ENCODE results near the gene NKX2-1. TPM values are rescaled to one million over a fixed set of nuclear protein-coding genes. Genes with fewer than 3 reads are reported as not detected.

Gene NKX2-1
- total and polyA plus RNA-seq, 12 donors = not detected

GRCh38 chr14:36502558-36503508, 17.2 kb downstream of the NKX2-1 start:
- no peak for TF ChIP-seq CTCF (IDR thresholded peaks at IDR 0.05)
- intact Hi-C loops (cut with DNase I) = no loop called here
- Histone ChIP-seq H3K9me3 (no peaks in the 10 kb centered on the region), H3K27me3 (peaks cover 26 to 100% (median 99%) of the 10 kb centered on the region in 7 donors), H3K36me3 (no peaks in the 10 kb centered on the region), H3K27ac (no peak overlapping the region), H3K4me3 (no peak overlapping the region), H3K4me1 (peaks cover 0 to 18% (median 8%) of the 10 kb centered on the region in 9 donors)
- ATAC-seq (no peak), DNase-seq (no peak)
- 6 to 24% methylated on average over 2 of the region's 2 CpGs for whole genome bisulfite sequencing, 2 donors

- Histone ChIP-seq H3K27me3 (peaks cover 2 to 100% (median 98%) of the 10 kb centered on the region in 7 donors), H3K9me3 (no peaks in the 10 kb centered on the region), H3K4me3 (no peak overlapping the region), H3K36me3 (no peaks in the 10 kb centered on the region), H3K4me1 (peaks cover 0 to 5% (median 1%) of the 10 kb centered on the region in 9 donors), H3K27ac (no peak overlapping the region)
- TF ChIP-seq CTCF (IDR thresholded peaks at IDR 0.05) = no peak
- intact Hi-C loops (cut with DNase I) = no loop called here
- DNase-seq (no peak), ATAC-seq (no peak)
- 3 to 12% methylated on average over 2 of the region's 2 CpGs for WGBS, 2 donors
These were observed 21.1 kb downstream of the NKX2-1 start for GRCh38 chr14:36498938-36499337.

- 62 to 70% methylated on average over 4 of the region's 4 CpGs for WGBS, 2 donors
- no peaks in the 10 kb centered on the region for H3K9me3 ChIP-seq
- no peak overlapping the region for H3K4me3 ChIP-seq
- intact Hi-C loops (cut with DNase I) = no loop called here
- no peaks in the 10 kb centered on the region for H3K4me1 ChIP-seq
- no peak for TF ChIP-seq CTCF (IDR thresholded peaks at IDR 0.05)
- H3K27me3 ChIP-seq = peaks cover 0 to 100% (median 97%) of the 10 kb centered on the region in 7 donors
- H3K27ac ChIP-seq = no peak overlapping the region
- no peak for DNase-seq
- ATAC-seq = no peak
- no peaks in the 10 kb centered on the region for H3K36me3 ChIP-seq
These were observed 23.7 kb downstream of the NKX2-1 start for GRCh38 chr14:36496346-36496745.

GRCh38 chr14:36495666-36496065, 24.4 kb downstream of the NKX2-1 start:
- Histone ChIP-seq H3K27ac (no peak overlapping the region), H3K9me3 (no peaks in the 10 kb centered on the region), H3K4me3 (no peak overlapping the region), H3K36me3 (no peaks in the 10 kb centered on the region), H3K27me3 (peaks cover 0 to 98% (median 93%) of the 10 kb centered on the region in 7 donors), H3K4me1 (no peaks in the 10 kb centered on the region)
- DNase-seq (no peak), ATAC-seq (no peak)
- 4 to 7% methylated on average over 3 of the region's 3 CpGs for WGBS, 2 donors
- TF ChIP-seq CTCF (IDR thresholded peaks at IDR 0.05) = no peak
- intact Hi-C loops (cut with DNase I) = no loop called here
